ENCODE results near the gene MRPL37. TPM values are rescaled to one million over a fixed set of nuclear protein-coding genes. Genes with fewer than 3 reads are reported as not detected.

Gene MRPL37
- total RNA-seq, 1 experiment from 2014 or later: 180 TPM

DNA sequence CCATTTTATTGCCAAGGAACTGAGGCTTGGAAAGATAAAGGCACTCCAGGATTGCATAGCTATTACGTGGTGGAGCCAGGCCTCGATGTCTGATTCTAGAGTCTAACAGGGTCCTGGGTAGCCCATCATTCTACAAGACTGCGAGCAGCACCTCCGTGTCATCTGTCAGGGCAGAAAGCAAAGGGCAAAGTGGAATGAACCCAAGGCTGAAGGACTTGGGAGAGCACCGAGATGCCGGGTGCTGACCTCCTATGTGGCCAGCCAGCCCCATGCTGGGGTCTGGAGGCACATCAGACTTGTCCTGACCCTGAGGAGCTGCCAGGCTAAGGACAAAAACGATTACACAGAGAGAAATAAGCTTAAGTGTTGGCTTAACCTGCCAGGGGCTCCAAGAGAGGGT is 62.3 kb downstream of the MRPL37 start:
- Histone ChIP-seq H3K27ac (no peak overlapping the region), H3K4me2 (no peak overlapping the region), H3K79me2 (ENCODE audit: low read depth) (no peaks in the 10 kb centered on the region), H3K4me3 (no peak overlapping the region), H3K27me3 (ENCODE audit: insufficient read depth, low read depth) (no peaks in the 10 kb centered on the region), H3K36me3 (ENCODE audit: low read depth) (no peaks in the 10 kb centered on the region), H3K4me1 (replicated peaks; ENCODE audit: insufficient read depth) (no peaks in the 10 kb centered on the region), H2AFZ (no peak overlapping the region), H3K9me3 (ENCODE audit: insufficient read depth, low read depth) (no peaks in the 10 kb centered on the region), H3K9me2 (ENCODE audit: insufficient read depth) (no peaks in the 10 kb centered on the region), H3F3A (ENCODE audit: insufficient read depth, low read depth) (no peaks in the 10 kb centered on the region), H4K20me1 (ENCODE audit: insufficient read depth) (no peaks in the 10 kb centered on the region)
- ChIA-PET POLR2A (ENCODE audit: unreplicated experiment) (no interaction called here), CTCF (no interaction called here)
- no TSS peak for BruUV-seq (replicated peaks)
- no peak for DNase-seq
- intact Hi-C loops (cut with micrococcal nuclease; ENCODE audit: unreplicated experiment): no loop called here
- TF ChIP-seq EZH2 (IDR thresholded peaks at IDR 0.05; ENCODE audit: low read depth): no peak
- TF ChIP-seq, protein P1, sequence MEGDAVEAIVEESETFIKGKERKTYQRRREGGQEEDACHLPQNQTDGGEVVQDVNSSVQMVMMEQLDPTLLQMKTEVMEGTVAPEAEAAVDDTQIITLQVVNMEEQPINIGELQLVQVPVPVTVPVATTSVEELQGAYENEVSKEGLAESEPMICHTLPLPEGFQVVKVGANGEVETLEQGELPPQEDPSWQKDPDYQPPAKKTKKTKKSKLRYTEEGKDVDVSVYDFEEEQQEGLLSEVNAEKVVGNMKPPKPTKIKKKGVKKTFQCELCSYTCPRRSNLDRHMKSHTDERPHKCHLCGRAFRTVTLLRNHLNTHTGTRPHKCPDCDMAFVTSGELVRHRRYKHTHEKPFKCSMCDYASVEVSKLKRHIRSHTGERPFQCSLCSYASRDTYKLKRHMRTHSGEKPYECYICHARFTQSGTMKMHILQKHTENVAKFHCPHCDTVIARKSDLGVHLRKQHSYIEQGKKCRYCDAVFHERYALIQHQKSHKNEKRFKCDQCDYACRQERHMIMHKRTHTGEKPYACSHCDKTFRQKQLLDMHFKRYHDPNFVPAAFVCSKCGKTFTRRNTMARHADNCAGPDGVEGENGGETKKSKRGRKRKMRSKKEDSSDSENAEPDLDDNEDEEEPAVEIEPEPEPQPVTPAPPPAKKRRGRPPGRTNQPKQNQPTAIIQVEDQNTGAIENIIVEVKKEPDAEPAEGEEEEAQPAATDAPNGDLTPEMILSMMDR (conservative IDR thresholded peaks at IDR 0.05): no peak

- Histone ChIP-seq H3F3A (ENCODE audit: insufficient read depth, low read depth) (no peaks in the 10 kb centered on the region), H3K4me2 (no peak overlapping the region), H3K9me2 (ENCODE audit: insufficient read depth) (no peaks in the 10 kb centered on the region), H3K9me3 (ENCODE audit: insufficient read depth, low read depth) (no peaks in the 10 kb centered on the region), H2AFZ (no peak overlapping the region), H3K27me3 (ENCODE audit: insufficient read depth, low read depth) (no peaks in the 10 kb centered on the region), H3K79me2 (ENCODE audit: low read depth) (no peaks in the 10 kb centered on the region), H4K20me1 (ENCODE audit: insufficient read depth) (0 out of 2 replicates have a peak, but pooled peaks cover 4% of the 10 kb centered on the region), H3K4me1 (replicated peaks; ENCODE audit: insufficient read depth) (no peaks in the 10 kb centered on the region), H3K27ac (no peak overlapping the region), H3K36me3 (ENCODE audit: low read depth) (no peaks in the 10 kb centered on the region), H3K4me3 (no peak overlapping the region)
- intact Hi-C loops (cut with micrococcal nuclease; ENCODE audit: unreplicated experiment): no loop called here
- DNase-seq: no peak
- ChIA-PET POLR2A (ENCODE audit: unreplicated experiment) (no interaction called here), CTCF (no interaction called here)
- no TSS peak for BruUV-seq (replicated peaks)
- TF ChIP-seq EZH2 (IDR thresholded peaks at IDR 0.05; ENCODE audit: low read depth): no peak
- TF ChIP-seq, protein P1 (conservative IDR thresholded peaks at IDR 0.05): no peak
These were observed 63.7 kb downstream of the MRPL37 start for GRCh38 chr1:54263601-54264226.

GRCh38 chr1:54265126-54265525 is 65.2 kb downstream of the MRPL37 start:
- CTCF ChIA-PET: no interaction called here
- no TSS peak for BruUV-seq (replicated peaks)
- no peak overlapping the region for H3K27ac ChIP-seq

More at GRCh38 chr1:54265126-54265525, 65.2 kb downstream of the MRPL37 start:
- no peaks in the 10 kb centered on the region for H3K79me2 ChIP-seq (ENCODE audit: low read depth)
- DNase-seq: no peak
- intact Hi-C loops (cut with micrococcal nuclease; ENCODE audit: unreplicated experiment): no loop called here
- POLR2A ChIA-PET (ENCODE audit: unreplicated experiment): no interaction called here
- H3K4me1 ChIP-seq (replicated peaks; ENCODE audit: insufficient read depth): no peaks in the 10 kb centered on the region
- H2AFZ ChIP-seq: no peak overlapping the region
- H3K4me2 ChIP-seq: no peak overlapping the region
- 0 out of 2 replicates have a peak, but pooled peaks cover 4% of the 10 kb centered on the region for H4K20me1 ChIP-seq (ENCODE audit: insufficient read depth)
- H3K9me3 ChIP-seq (ENCODE audit: insufficient read depth, low read depth): no peaks in the 10 kb centered on the region
- H3K9me2 ChIP-seq (ENCODE audit: insufficient read depth): no peaks in the 10 kb centered on the region
- no peaks in the 10 kb centered on the region for H3F3A ChIP-seq (ENCODE audit: insufficient read depth, low read depth)
- H3K36me3 ChIP-seq (ENCODE audit: low read depth): no peaks in the 10 kb centered on the region
- no peak for TF ChIP-seq EZH2 (IDR thresholded peaks at IDR 0.05; ENCODE audit: low read depth)
- TF ChIP-seq, protein P1 (conservative IDR thresholded peaks at IDR 0.05): no peak
- H3K27me3 ChIP-seq (ENCODE audit: insufficient read depth, low read depth): no peaks in the 10 kb centered on the region
- no peak overlapping the region for H3K4me3 ChIP-seq
